GM06990 (cell line): Measurements from ENCODE around the gene FOXN3.
"Not testable (repeated sequence)": the region's sequence is repeated elsewhere in the genome, so short reads cannot be mapped to it uniquely, and the experiment has no call there.

Experiments
- DNase-seq: peaks from one replicate; pipeline ENCODE4 v3.0.0-alpha.2; 2011; ENCODE audit not compliant: insufficient read length; ENCODE audit errors: extremely low read depth
- H3K27me3 ChIP-seq: replicated peaks from 2 replicates; pipeline ENCODE4 v1.6.0; 2011; ENCODE audit warnings: low read length; ENCODE audit not compliant: control insufficient read depth, insufficient read depth
- H3K36me3 ChIP-seq: 2 replicates; pipeline ENCODE4 v1.5.1; 2011; ENCODE audit warnings: low read length; ENCODE audit not compliant: control insufficient read depth, insufficient read depth
- H3K4me3 ChIP-seq: replicated peaks from 2 replicates; pipeline ENCODE4 v1.5.1; 2011; ENCODE audit warnings: low read depth, mild to moderate bottlenecking, control low read depth, low read length
- CTCF ChIP-seq: IDR thresholded peaks from 2 replicates; pipeline ENCODE4 v1.5.1; 2011; ENCODE audit warnings: low read length, control low read depth, mild to moderate bottlenecking, inconsistent platforms; ENCODE audit not compliant: insufficient read depth, poor library complexity, severe bottlenecking

The FOXN3 gene

GRCh38 chr14:89201645-89202044 lies 215.4 kb downstream of the FOXN3 start:
- TF ChIP-seq CTCF: no peak
- H3K27me3 ChIP-seq: no peaks in the 10 kb centered on the region
- no peak for DNase-seq
- H3K4me3 ChIP-seq: no peak overlapping the region
- peaks cover 1% of the 10 kb centered on the region for H3K36me3 ChIP-seq

- not testable (repeated sequence) for H3K36me3 ChIP-seq, H3K4me3 ChIP-seq, H3K27me3 ChIP-seq, DNase-seq
Observed at GRCh38 chr14:89199357-89199756, 217.7 kb downstream of the FOXN3 start.

- Histone ChIP-seq H3K27me3 (no peaks in the 10 kb centered on the region), H3K4me3 (no peak overlapping the region)
- TF ChIP-seq CTCF: no peak
Observed at GRCh38 chr14:89198544-89199329, 218.3 kb downstream of the FOXN3 start.

GRCh38 chr14:89197623-89198022 lies 219.4 kb downstream of the FOXN3 start:
- H3K27me3 ChIP-seq: no peaks in the 10 kb centered on the region
- H3K36me3 ChIP-seq: no peaks in the 10 kb centered on the region
- no peak for TF ChIP-seq CTCF
- DNase-seq: no peak
- no peak overlapping the region for H3K4me3 ChIP-seq

More at GRCh38 chr14:89198544-89199329, 218.3 kb downstream of the FOXN3 start:
- DNase-seq: no peak
- no peaks in the 10 kb centered on the region for H3K36me3 ChIP-seq

GRCh38 chr14:89196545-89196944 lies 220.5 kb downstream of the FOXN3 start:
- no peak for TF ChIP-seq CTCF
- Histone ChIP-seq H3K36me3 (no peaks in the 10 kb centered on the region), H3K4me3 (no peak overlapping the region), H3K27me3 (no peaks in the 10 kb centered on the region)
- no peak for DNase-seq

GRCh38 chr14:89194376-89194775 lies 222.7 kb downstream of the FOXN3 start:
- H3K4me3 ChIP-seq: no peak overlapping the region
- DNase-seq: no peak
- no peaks in the 10 kb centered on the region for H3K27me3 ChIP-seq
- TF ChIP-seq CTCF: no peak
- H3K36me3 ChIP-seq: no peaks in the 10 kb centered on the region; the same call in 1 of the 2 replicates
